H9 (cell line): ENCODE results near the gene HSPA9. TPM values are rescaled to one million over a fixed set of nuclear protein-coding genes. Genes with fewer than 3 reads are reported as not detected.

Experiments used
- DNase-seq: peaks from one replicate; pipeline ENCODE4 v3.0.0-alpha.2; 2017
- H2AFZ ChIP-seq: one replicate; pipeline ENCODE4 v1.6.1; 2013; ENCODE audit warnings: mild to moderate bottlenecking, low read length, control low read depth, moderate library complexity
- H2AK5ac ChIP-seq: 2 replicates; pipeline ENCODE4 v1.6.1; 2013; ENCODE audit warnings: low read length, control low read depth, mixed read lengths; ENCODE audit not compliant: insufficient read length
- H2BK120ac ChIP-seq: one replicate; pipeline ENCODE4 v1.6.1; 2013; ENCODE audit warnings: low read depth, mild to moderate bottlenecking, low read length, control low read depth, inconsistent platforms; ENCODE audit not compliant: poor library complexity, severe bottlenecking
- H2BK12ac ChIP-seq: 2 replicates; pipeline ENCODE4 v1.6.1; 2013; ENCODE audit warnings: low read length, control low read depth, mixed read lengths, low read depth; ENCODE audit not compliant: insufficient read length
- H2BK15ac ChIP-seq: 2 replicates; pipeline ENCODE4 v1.6.1; 2013; ENCODE audit warnings: low read depth, low read length, control low read depth
- H2BK20ac ChIP-seq: one replicate; pipeline ENCODE4 v1.6.1; 2013; ENCODE audit warnings: low read depth, mild to moderate bottlenecking, low read length, control low read depth, inconsistent platforms; ENCODE audit not compliant: poor library complexity, severe bottlenecking
- H2BK5ac ChIP-seq: 2 replicates; pipeline ENCODE4 v1.6.1; 2013; ENCODE audit warnings: low read length, control low read depth, mixed read lengths; ENCODE audit not compliant: insufficient read length
- H3K14ac ChIP-seq: 2 replicates; pipeline ENCODE4 v1.6.1; 2013; ENCODE audit warnings: low read length, control low read depth; ENCODE audit not compliant: insufficient read depth
- H3K18ac ChIP-seq: 2 replicates; pipeline ENCODE4 v1.6.1; 2013; ENCODE audit warnings: low read depth, mild to moderate bottlenecking, mixed read lengths, low read length, control low read depth; ENCODE audit not compliant: insufficient read length
- H3K23ac ChIP-seq: 2 replicates; pipeline ENCODE4 v1.6.1; 2013; ENCODE audit warnings: low read length, control low read depth, mixed read lengths, low read depth; ENCODE audit not compliant: insufficient read length
- H3K23me2 ChIP-seq: 2 replicates; pipeline ENCODE4 v1.6.1; 2013; ENCODE audit warnings: low read depth, mild to moderate bottlenecking, mixed read lengths, low read length, control low read depth; ENCODE audit not compliant: insufficient read length, poor library complexity, severe bottlenecking
- H3K27ac ChIP-seq: 2 replicates; pipeline ENCODE4 v1.5.1; 2013; ENCODE audit warnings: low read length, control low read depth, mixed read lengths, low read depth; ENCODE audit not compliant: insufficient read length
- H3K27me3 ChIP-seq: 2 replicates; pipeline ENCODE4 v1.6.1; 2013; ENCODE audit warnings: low read length, control low read depth, inconsistent platforms; ENCODE audit not compliant: insufficient read depth
- H3K4ac ChIP-seq: 2 replicates; pipeline ENCODE4 v1.6.1; 2013; ENCODE audit warnings: low read depth, mild to moderate bottlenecking, control low read depth, inconsistent platforms, low read length, moderate library complexity
- H3K4me1 ChIP-seq: 2 replicates; pipeline ENCODE4 v1.6.1; 2013; ENCODE audit warnings: low read length, control low read depth, inconsistent platforms; ENCODE audit not compliant: insufficient read depth
- H3K4me2 ChIP-seq: 2 replicates; pipeline ENCODE4 v1.6.1; 2013; ENCODE audit warnings: low read length, control low read depth, mixed read lengths; ENCODE audit not compliant: insufficient read length, insufficient read depth
- H3K56ac ChIP-seq: 2 replicates; pipeline ENCODE4 v1.6.1; 2013; ENCODE audit warnings: low read depth, mild to moderate bottlenecking, mixed read lengths, low read length, control low read depth; ENCODE audit not compliant: insufficient read length
- H3K79me1 ChIP-seq: 2 replicates; pipeline ENCODE4 v1.6.1; 2013; ENCODE audit warnings: low read depth, mild to moderate bottlenecking, moderate library complexity, low read length, control low read depth, inconsistent platforms; ENCODE audit not compliant: insufficient read depth, poor library complexity, severe bottlenecking
- H3K79me2 ChIP-seq: 2 replicates; pipeline ENCODE4 v1.6.1; 2013; ENCODE audit warnings: low read length, control low read depth, inconsistent platforms; ENCODE audit not compliant: insufficient read depth
- H3K9ac ChIP-seq: 2 replicates; pipeline ENCODE4 v1.6.1; 2013; ENCODE audit warnings: low read length, control low read depth, mixed read lengths; ENCODE audit not compliant: insufficient read length; ENCODE audit errors: extremely low read depth
- H3K9me3 ChIP-seq: one replicate; pipeline ENCODE4 v1.6.1; 2013; ENCODE audit warnings: low read depth, low read length, inconsistent platforms; ENCODE audit not compliant: control insufficient read depth
- H3T11ph ChIP-seq: one replicate; pipeline ENCODE4 v1.6.1; 2013; ENCODE audit warnings: mild to moderate bottlenecking, low read length, control low read depth, inconsistent platforms
- H4K20me1 ChIP-seq: one replicate; pipeline ENCODE4 v1.6.1; 2013; ENCODE audit not compliant: control insufficient read depth, insufficient read length, insufficient read depth
- H4K5ac ChIP-seq: 2 replicates; pipeline ENCODE4 v1.6.1; 2013; ENCODE audit warnings: low read depth, mild to moderate bottlenecking, mixed read lengths, low read length, control low read depth; ENCODE audit not compliant: insufficient read length
- H4K8ac ChIP-seq: replicated peaks from 2 replicates; pipeline ENCODE4 v1.6.1; 2013; ENCODE audit warnings: low read length, control low read depth, mixed read lengths, low read depth; ENCODE audit not compliant: insufficient read length
- H4K91ac ChIP-seq: 2 replicates; pipeline ENCODE4 v1.6.1; 2013; ENCODE audit warnings: low read depth, mild to moderate bottlenecking, moderate library complexity, mixed read lengths, low read length, control low read depth; ENCODE audit not compliant: insufficient read length
- H3K27ac Mint-ChIP-seq, 3 experiments: 2 replicates in 2 of 3; 3 replicates in 1 of 3; pipeline ENCODE4 v1.8.0; 2020 to 2021; ENCODE audit warnings: mixed read lengths in 3 of 3, mild to moderate bottlenecking in 1 of 3, moderate library complexity in 1 of 3
- H3K27me3 Mint-ChIP-seq: 2 replicates; pipeline ENCODE4 v1.8.0; 2021; ENCODE audit warnings: low read depth, mild to moderate bottlenecking, moderate library complexity, mixed read lengths
- H3K36me3 Mint-ChIP-seq, 3 experiments: 2 replicates in 2 of 3; 3 replicates in 1 of 3; pipeline ENCODE4 v1.8.0; 2020 to 2021; ENCODE audit warnings: low read depth in 3 of 3, mixed read lengths in 3 of 3; ENCODE audit not compliant: insufficient read depth in 1 of 3
- H3K4me1 Mint-ChIP-seq, 2 experiments: 2 replicates each; pipeline ENCODE4 v1.8.0; 2020; ENCODE audit warnings: mixed read lengths in 2 of 2
- H3K4me3 Mint-ChIP-seq, 2 experiments: 2 replicates in 1 of 2; 3 replicates in 1 of 2; pipeline ENCODE4 v1.8.0; 2020 to 2021; ENCODE audit warnings: mild to moderate bottlenecking in 2 of 2, mixed read lengths in 2 of 2, moderate library complexity in 1 of 2
- H3K9me3 Mint-ChIP-seq, 2 experiments: 2 replicates in 1 of 2; 3 replicates in 1 of 2; pipeline ENCODE4 v1.8.0; 2020; ENCODE audit warnings: mild to moderate bottlenecking in 2 of 2, mixed read lengths in 2 of 2, moderate library complexity in 1 of 2
- WGBS: extraction: QIAGEN DNeasy Blood & Tissue Kit; methylation state at CpG from one replicate; pipeline ENCODE4 v1.1.7; 2013; ENCODE audit warnings: missing lambda C conversion rate, low lambda C conversion rate, mixed read lengths; ENCODE audit not compliant: insufficient read length; ENCODE audit errors: extremely low coverage; 5-methylcytosine and 5-hydroxymethylcytosine counted together
- total RNA-seq: library from RNA; stranded (reverse); gene quantifications from 2 replicates; pipeline ENCODE4 v1.2.1, GENCODE V29; 2021
- TF ChIP-seq, protein P1 (sequence below): fragments of 200-600 bp; sonication (generic); conservative IDR thresholded peaks from 3 replicates; pipeline ENCODE4 v1.8.0; 2021; ENCODE audit warnings: antibody characterized with exemption, mild to moderate bottlenecking

The HSPA9 gene
- total RNA-seq, 1 experiment from 2014 or later: 397 TPM

DNA sequence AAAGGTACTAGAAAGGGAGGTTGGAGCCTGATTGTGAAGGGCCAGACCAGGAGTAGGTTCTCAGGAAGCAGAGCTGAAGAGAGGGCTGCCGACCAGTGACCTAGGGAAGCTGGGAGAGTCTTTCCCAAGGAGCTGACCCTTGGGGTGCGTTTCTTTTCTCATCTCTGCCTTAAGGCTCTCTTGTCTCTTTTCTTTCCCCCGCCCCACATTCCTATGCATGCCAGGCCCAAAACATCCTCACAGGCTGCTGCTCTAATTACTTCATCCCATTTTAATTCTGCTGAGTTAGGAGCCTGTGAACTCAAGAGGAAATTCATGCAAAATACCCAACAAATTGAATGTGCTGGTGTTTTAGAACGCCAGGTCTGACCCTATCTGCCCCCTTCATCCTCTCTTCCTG, 46.9 kb upstream of the HSPA9 start:
- Histone ChIP-seq H2BK15ac (no peak overlapping the region), H4K91ac (no peak overlapping the region), H3K4me1 (no peaks in the 10 kb centered on the region; the same call in 1 of the 2 replicates), H3K4me2 (no peak overlapping the region), H3K9ac (no peak overlapping the region), H3K18ac (no peak overlapping the region), H2AFZ (no peak overlapping the region), H2BK120ac (no peak overlapping the region), H3T11ph (no peak overlapping the region), H3K27ac (no peak overlapping the region), H2BK20ac (no peak overlapping the region), H2AK5ac (no peak overlapping the region), H4K5ac (no peak overlapping the region), H3K79me1 (no peaks in the 10 kb centered on the region), H2BK12ac (no peak overlapping the region), H3K56ac (no peak overlapping the region), H3K14ac (no peak overlapping the region), H3K23ac (no peak overlapping the region), H3K9me3 (no peaks in the 10 kb centered on the region), H2BK5ac (no peak overlapping the region), H3K4ac (no peak overlapping the region), H4K8ac (no peak overlapping the region), H3K23me2 (no peaks in the 10 kb centered on the region), H3K79me2 (no peaks in the 10 kb centered on the region), H4K20me1 (no peaks in the 10 kb centered on the region), H3K27me3 (no peaks in the 10 kb centered on the region)
- WGBS: no CpG with 5 or more reads among the region's 4 CpGs
- no peak for DNase-seq
- Mint-ChIP-seq H3K27me3 (no peaks in the 10 kb centered on the region; the same call in 1 of the 2 replicates), H3K9me3 (no peaks in the 10 kb centered on the region; a peak in 1 of 5 replicates), H3K4me1 (peaks cover 10 to 11% of the 10 kb centered on the region in 2 experiments), H3K4me3 (no peak overlapping the region), H3K27ac (peak overlapping the region in 2 of 3 experiments; percentile 1 to 13; a peak in 1 of 7 replicates), H3K36me3 (peaks cover 0 to 2% (median 0%) of the 10 kb centered on the region in 3 experiments; a peak in 1 of 7 replicates)
- TF ChIP-seq, protein P1, sequence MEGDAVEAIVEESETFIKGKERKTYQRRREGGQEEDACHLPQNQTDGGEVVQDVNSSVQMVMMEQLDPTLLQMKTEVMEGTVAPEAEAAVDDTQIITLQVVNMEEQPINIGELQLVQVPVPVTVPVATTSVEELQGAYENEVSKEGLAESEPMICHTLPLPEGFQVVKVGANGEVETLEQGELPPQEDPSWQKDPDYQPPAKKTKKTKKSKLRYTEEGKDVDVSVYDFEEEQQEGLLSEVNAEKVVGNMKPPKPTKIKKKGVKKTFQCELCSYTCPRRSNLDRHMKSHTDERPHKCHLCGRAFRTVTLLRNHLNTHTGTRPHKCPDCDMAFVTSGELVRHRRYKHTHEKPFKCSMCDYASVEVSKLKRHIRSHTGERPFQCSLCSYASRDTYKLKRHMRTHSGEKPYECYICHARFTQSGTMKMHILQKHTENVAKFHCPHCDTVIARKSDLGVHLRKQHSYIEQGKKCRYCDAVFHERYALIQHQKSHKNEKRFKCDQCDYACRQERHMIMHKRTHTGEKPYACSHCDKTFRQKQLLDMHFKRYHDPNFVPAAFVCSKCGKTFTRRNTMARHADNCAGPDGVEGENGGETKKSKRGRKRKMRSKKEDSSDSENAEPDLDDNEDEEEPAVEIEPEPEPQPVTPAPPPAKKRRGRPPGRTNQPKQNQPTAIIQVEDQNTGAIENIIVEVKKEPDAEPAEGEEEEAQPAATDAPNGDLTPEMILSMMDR: no peak
